HEK293 (cell line): ENCODE measurements around the gene IPCEF1.

Experiments
- CTCF ChIA-PET: fragments of 350-600 bp; formaldehyde crosslinking; extraction: SDS; loops from one replicate; lab custom pipeline; 2021; ENCODE audit warnings: antibody characterized with exemption; lab: Yijun Ruan, JAX
- POLR2A ChIA-PET: fragments of 300-600 bp; formaldehyde crosslinking; extraction: SDS; loops from one replicate; lab custom pipeline; 2020; ENCODE audit warnings: antibody characterized with exemption, inconsistent platforms; lab: Yijun Ruan, JAX
- H3K27ac ChIP-seq: fragments of 200-500 bp; sonication (Bioruptor generic); 2 replicates; pipeline ENCODE4 v1.5.1; 2014; ENCODE audit warnings: low read depth, low read length, control low read depth, inconsistent platforms; ENCODE audit errors: extremely low read depth
- H3K36me3 ChIP-seq, 2 experiments: fragments of 200-500 bp in 1 of 2; sonication (Bioruptor generic) in 1 of 2; 1 replicate in 1 of 2; 2 replicates in 1 of 2; pipeline ENCODE4 v1.5.1; 2014 to 2017; ENCODE audit warnings: inconsistent platforms in 2 of 2, low read length in 2 of 2; ENCODE audit not compliant: control insufficient read depth in 2 of 2, insufficient read depth in 1 of 2
- H3K4me1 ChIP-seq: fragments of 200-500 bp; sonication (Bioruptor generic); 2 replicates; pipeline ENCODE4 v1.5.1; 2014; ENCODE audit warnings: mild to moderate bottlenecking, low read length, inconsistent platforms; ENCODE audit not compliant: control insufficient read depth, insufficient read depth
- H3K4me3 ChIP-seq: 2 replicates; pipeline ENCODE4 v1.5.1; 2011; ENCODE audit warnings: low read depth, mild to moderate bottlenecking, control low read depth, low read length, moderate library complexity
- H3K9me3 ChIP-seq: fragments of 200-500 bp; sonication (Bioruptor generic); 2 replicates; pipeline ENCODE4 v1.5.1; 2014; ENCODE audit warnings: low read depth, low read length, inconsistent platforms; ENCODE audit not compliant: control insufficient read depth, insufficient read depth
- EGR2 ChIP-seq: fragments of 450-650 bp; formaldehyde crosslinking; IDR thresholded peaks from 2 replicates; pipeline ENCODE4 v1.5.1; 2016; ENCODE audit warnings: low read depth, missing biosample characterization, missing genetic modification characterization
- SALL2 ChIP-seq: fragments of 450-650 bp; formaldehyde crosslinking; IDR thresholded peaks from 2 replicates; pipeline ENCODE4 v1.5.0; 2017; ENCODE audit warnings: missing biosample characterization, mild to moderate bottlenecking, missing genetic modification characterization, borderline replicate concordance
- SP2 ChIP-seq: fragments of 450-650 bp; formaldehyde crosslinking; IDR thresholded peaks from 2 replicates; pipeline ENCODE4 v1.5.1; 2016; ENCODE audit warnings: missing biosample characterization, missing genetic modification characterization
- ZFP37 ChIP-seq: fragments of 450-650 bp; formaldehyde crosslinking; IDR thresholded peaks from 2 replicates; pipeline ENCODE4 v1.5.1; 2016; ENCODE audit warnings: missing biosample characterization, missing genetic modification characterization
- ZNF658 ChIP-seq: fragments of 450-650 bp; formaldehyde crosslinking; IDR thresholded peaks from 2 replicates; pipeline ENCODE4; 2016; ENCODE audit warnings: missing biosample characterization, missing genetic modification characterization
- ZNF76 ChIP-seq: fragments of 450-650 bp; formaldehyde crosslinking; IDR thresholded peaks from 2 replicates; pipeline ENCODE4; 2016; ENCODE audit warnings: low read depth, missing biosample characterization, missing genetic modification characterization, borderline replicate concordance
- ZNF791 ChIP-seq: fragments of 450-650 bp; formaldehyde crosslinking; IDR thresholded peaks from 2 replicates; pipeline ENCODE4 v1.5.1; 2016; ENCODE audit warnings: missing biosample characterization, missing genetic modification characterization
- TF ChIP-seq, protein P1 (sequence below): fragments of 450-650 bp; formaldehyde crosslinking; IDR thresholded peaks from 2 replicates; pipeline ENCODE4 v1.5.1; 2016; ENCODE audit warnings: missing biosample characterization, missing genetic modification characterization, borderline replicate concordance
- TF ChIP-seq, protein P2 (sequence below): fragments of 450-650 bp; formaldehyde crosslinking; IDR thresholded peaks from 2 replicates; pipeline ENCODE4 v1.5.1; 2016; ENCODE audit warnings: missing biosample characterization, missing genetic modification characterization
- TF ChIP-seq, protein P3 (sequence below): fragments of 450-650 bp; IDR thresholded peaks from 2 replicates; pipeline ENCODE4 v1.5.1; 2018; ENCODE audit warnings: missing biosample characterization, mild to moderate bottlenecking, missing genetic modification characterization
- TF ChIP-seq, protein P4 (sequence below): fragments of 450-650 bp; formaldehyde crosslinking; IDR thresholded peaks from 2 replicates; pipeline ENCODE4 v1.5.1; 2016; ENCODE audit warnings: missing biosample characterization, missing genetic modification characterization

IPCEF1 gene

DNA sequence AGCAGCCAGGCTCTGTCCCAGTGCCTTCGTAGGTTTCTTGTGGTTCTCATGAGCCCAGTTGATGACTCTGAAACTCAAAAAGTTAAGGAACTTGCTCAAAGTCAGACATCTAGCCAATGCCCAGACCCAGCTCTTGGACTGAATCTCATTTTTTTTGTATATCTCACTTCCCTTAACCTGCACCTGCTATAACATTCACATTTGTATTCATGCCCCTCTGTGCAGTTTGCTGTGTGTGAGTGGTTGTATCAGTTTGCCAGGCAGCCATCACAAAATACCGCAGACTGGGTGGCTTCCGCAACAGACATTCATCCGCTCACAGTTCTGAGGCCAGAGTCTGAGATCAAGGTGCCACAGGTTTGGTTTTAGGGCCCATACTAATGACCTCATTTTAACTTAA, 49.9 kb downstream of the IPCEF1 start:
- H3K27ac ChIP-seq, result no peak overlapping the region
- CTCF ChIA-PET, result interaction anchor here (0.7 kb wide), 1 partner anchor 30 kb away, joined by 4 read pairs; no protein-coding TSS in a partner anchor

DNA sequence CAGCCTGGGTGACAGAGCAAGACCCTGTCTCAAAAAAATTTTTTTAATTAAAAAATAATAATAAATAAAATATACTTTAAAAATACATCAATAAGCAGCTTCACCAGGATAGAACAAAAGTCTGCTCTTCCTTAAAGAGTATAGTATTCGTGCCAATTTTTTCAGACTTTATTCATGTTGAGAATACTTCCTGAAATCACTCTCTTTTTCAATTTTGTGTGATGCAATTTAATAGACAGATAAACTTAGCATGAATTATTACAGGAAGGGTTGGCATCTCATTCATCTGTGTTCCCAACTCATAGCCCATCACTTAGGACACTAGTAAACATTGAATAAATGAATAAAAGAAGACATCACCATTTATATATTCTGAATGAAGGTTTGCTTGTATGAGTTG, 52.4 kb downstream of the IPCEF1 start:
- CTCF ChIA-PET, result interaction anchor here (0.9 kb wide), 1 partner anchor 133 kb away, joined by 3 read pairs; no protein-coding TSS in a partner anchor
- no peaks in the 10 kb centered on the region for H3K4me1 ChIP-seq
- no peak overlapping the region for H3K4me3 ChIP-seq
- no peaks in the 10 kb centered on the region for H3K36me3 ChIP-seq
- no peak for TF ChIP-seq ZNF658 (tag by site-specific recombination)
- TF ChIP-seq, protein P1, sequence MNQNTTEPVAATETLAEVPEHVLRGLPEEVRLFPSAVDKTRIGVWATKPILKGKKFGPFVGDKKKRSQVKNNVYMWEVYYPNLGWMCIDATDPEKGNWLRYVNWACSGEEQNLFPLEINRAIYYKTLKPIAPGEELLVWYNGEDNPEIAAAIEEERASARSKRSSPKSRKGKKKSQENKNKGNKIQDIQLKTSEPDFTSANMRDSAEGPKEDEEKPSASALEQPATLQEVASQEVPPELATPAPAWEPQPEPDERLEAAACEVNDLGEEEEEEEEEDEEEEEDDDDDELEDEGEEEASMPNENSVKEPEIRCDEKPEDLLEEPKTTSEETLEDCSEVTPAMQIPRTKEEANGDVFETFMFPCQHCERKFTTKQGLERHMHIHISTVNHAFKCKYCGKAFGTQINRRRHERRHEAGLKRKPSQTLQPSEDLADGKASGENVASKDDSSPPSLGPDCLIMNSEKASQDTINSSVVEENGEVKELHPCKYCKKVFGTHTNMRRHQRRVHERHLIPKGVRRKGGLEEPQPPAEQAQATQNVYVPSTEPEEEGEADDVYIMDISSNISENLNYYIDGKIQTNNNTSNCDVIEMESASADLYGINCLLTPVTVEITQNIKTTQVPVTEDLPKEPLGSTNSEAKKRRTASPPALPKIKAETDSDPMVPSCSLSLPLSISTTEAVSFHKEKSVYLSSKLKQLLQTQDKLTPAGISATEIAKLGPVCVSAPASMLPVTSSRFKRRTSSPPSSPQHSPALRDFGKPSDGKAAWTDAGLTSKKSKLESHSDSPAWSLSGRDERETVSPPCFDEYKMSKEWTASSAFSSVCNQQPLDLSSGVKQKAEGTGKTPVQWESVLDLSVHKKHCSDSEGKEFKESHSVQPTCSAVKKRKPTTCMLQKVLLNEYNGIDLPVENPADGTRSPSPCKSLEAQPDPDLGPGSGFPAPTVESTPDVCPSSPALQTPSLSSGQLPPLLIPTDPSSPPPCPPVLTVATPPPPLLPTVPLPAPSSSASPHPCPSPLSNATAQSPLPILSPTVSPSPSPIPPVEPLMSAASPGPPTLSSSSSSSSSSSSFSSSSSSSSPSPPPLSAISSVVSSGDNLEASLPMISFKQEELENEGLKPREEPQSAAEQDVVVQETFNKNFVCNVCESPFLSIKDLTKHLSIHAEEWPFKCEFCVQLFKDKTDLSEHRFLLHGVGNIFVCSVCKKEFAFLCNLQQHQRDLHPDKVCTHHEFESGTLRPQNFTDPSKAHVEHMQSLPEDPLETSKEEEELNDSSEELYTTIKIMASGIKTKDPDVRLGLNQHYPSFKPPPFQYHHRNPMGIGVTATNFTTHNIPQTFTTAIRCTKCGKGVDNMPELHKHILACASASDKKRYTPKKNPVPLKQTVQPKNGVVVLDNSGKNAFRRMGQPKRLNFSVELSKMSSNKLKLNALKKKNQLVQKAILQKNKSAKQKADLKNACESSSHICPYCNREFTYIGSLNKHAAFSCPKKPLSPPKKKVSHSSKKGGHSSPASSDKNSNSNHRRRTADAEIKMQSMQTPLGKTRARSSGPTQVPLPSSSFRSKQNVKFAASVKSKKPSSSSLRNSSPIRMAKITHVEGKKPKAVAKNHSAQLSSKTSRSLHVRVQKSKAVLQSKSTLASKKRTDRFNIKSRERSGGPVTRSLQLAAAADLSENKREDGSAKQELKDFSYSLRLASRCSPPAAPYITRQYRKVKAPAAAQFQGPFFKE (tag by site-specific recombination), result no peak
- TF ChIP-seq, protein P2, sequence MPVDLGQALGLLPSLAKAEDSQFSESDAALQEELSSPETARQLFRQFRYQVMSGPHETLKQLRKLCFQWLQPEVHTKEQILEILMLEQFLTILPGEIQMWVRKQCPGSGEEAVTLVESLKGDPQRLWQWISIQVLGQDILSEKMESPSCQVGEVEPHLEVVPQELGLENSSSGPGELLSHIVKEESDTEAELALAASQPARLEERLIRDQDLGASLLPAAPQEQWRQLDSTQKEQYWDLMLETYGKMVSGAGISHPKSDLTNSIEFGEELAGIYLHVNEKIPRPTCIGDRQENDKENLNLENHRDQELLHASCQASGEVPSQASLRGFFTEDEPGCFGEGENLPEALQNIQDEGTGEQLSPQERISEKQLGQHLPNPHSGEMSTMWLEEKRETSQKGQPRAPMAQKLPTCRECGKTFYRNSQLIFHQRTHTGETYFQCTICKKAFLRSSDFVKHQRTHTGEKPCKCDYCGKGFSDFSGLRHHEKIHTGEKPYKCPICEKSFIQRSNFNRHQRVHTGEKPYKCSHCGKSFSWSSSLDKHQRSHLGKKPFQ (tag by site-specific recombination), result no peak
- TF ChIP-seq, protein P3, sequence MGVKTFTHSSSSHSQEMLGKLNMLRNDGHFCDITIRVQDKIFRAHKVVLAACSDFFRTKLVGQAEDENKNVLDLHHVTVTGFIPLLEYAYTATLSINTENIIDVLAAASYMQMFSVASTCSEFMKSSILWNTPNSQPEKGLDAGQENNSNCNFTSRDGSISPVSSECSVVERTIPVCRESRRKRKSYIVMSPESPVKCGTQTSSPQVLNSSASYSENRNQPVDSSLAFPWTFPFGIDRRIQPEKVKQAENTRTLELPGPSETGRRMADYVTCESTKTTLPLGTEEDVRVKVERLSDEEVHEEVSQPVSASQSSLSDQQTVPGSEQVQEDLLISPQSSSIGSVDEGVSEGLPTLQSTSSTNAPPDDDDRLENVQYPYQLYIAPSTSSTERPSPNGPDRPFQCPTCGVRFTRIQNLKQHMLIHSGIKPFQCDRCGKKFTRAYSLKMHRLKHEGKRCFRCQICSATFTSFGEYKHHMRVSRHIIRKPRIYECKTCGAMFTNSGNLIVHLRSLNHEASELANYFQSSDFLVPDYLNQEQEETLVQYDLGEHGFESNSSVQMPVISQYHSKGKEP (tag by site-specific recombination), result no peak
- no peak for TF ChIP-seq ZNF791
- TF ChIP-seq ZFP37, result no peak
- H3K9me3 ChIP-seq, result no peaks in the 10 kb centered on the region
- POLR2A ChIA-PET, result no interaction called here
- no peak overlapping the region for H3K27ac ChIP-seq

More for the DNA sequence above, 49.9 kb downstream of the IPCEF1 start:
- Histone ChIP-seq H3K4me1 (no peaks in the 10 kb centered on the region), H3K36me3 (no peaks in the 10 kb centered on the region), H3K4me3 (no peak overlapping the region), H3K9me3 (no peaks in the 10 kb centered on the region)
- POLR2A ChIA-PET, result interaction anchor here (0.6 kb wide), 1 partner anchor 25 kb away, joined by 4 read pairs; no protein-coding TSS in a partner anchor
- no peak for TF ChIP-seq SALL2 (tag by site-specific recombination)
- no peak for TF ChIP-seq EGR2 (tag by site-specific recombination)
- TF ChIP-seq SP2, result no peak
- TF ChIP-seq ZNF76 (tag by site-specific recombination), result no peak
- TF ChIP-seq, protein P4, sequence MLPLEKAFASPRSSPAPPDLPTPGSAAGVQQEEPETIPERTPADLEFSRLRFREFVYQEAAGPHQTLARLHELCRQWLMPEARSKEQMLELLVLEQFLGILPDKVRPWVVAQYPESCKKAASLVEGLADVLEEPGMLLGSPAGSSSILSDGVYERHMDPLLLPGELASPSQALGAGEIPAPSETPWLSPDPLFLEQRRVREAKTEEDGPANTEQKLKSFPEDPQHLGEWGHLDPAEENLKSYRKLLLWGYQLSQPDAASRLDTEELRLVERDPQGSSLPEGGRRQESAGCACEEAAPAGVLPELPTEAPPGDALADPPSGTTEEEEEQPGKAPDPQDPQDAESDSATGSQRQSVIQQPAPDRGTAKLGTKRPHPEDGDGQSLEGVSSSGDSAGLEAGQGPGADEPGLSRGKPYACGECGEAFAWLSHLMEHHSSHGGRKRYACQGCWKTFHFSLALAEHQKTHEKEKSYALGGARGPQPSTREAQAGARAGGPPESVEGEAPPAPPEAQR (tag by site-specific recombination), result no peak
